Measurements from ENCODE around the gene ANGPTL4. TPM values are rescaled to one million over a fixed set of nuclear protein-coding genes. Genes with fewer than 3 reads are reported as not detected.

ANGPTL4 gene
- total and polyA plus RNA-seq, 2 of the 13 experiments (the other 11 are each of a cell fraction or from before 2014, with no cell fraction given) = 0.80 to 21.7 TPM

DNA sequence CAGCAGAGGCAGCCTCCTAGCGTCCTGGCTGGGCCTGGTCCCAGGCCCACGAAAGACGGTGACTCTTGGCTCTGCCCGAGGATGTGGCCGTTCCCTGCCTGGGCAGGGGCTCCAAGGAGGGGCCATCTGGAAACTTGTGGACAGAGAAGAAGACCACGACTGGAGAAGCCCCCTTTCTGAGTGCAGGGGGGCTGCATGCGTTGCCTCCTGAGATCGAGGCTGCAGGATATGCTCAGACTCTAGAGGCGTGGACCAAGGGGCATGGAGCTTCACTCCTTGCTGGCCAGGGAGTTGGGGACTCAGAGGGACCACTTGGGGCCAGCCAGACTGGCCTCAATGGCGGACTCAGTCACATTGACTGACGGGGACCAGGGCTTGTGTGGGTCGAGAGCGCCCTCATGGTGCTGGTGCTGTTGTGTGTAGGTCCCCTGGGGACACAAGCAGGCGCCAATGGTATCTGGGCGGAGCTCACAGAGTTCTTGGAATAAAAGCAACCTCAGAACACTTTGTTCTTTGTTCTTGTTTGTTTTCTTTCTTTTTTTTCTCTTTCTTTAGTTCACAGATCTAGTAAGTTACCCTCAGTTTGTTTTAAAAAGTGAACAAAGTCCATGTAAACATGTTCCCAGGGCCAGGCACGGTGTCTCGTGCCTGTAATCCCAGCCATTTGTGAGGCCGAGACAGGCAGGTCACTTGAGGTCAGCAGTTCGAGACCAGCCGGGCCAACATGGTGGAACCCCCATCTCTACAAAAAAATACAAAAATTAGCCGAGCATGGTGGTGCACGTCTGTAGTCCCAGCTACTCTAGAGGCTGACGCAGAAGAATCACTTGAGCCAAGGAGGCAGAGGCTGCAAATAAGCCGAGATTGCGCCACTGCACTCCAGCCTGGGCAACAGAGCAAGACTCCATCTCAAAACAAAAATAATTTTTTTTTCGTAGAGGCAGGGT is 10.2 kb downstream of the ANGPTL4 start (continued):
- TF ChIP-seq, protein P1, sequence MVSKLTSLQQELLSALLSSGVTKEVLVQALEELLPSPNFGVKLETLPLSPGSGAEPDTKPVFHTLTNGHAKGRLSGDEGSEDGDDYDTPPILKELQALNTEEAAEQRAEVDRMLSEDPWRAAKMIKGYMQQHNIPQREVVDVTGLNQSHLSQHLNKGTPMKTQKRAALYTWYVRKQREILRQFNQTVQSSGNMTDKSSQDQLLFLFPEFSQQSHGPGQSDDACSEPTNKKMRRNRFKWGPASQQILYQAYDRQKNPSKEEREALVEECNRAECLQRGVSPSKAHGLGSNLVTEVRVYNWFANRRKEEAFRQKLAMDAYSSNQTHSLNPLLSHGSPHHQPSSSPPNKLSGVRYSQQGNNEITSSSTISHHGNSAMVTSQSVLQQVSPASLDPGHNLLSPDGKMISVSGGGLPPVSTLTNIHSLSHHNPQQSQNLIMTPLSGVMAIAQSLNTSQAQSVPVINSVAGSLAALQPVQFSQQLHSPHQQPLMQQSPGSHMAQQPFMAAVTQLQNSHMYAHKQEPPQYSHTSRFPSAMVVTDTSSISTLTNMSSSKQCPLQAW (CRISPR knock-in tag; IDR thresholded peaks at IDR 0.05) = peak; percentile 87
- TF ChIP-seq PCBP1 (IDR thresholded peaks at IDR 0.05; ENCODE audit: borderline replicate concordance, low read depth, low read length) (no peak), ZMYM2 (CRISPR knock-in tag; IDR thresholded peaks at IDR 0.05) (peak; percentile 99), MYNN (CRISPR knock-in tag; IDR thresholded peaks at IDR 0.05; ENCODE audit: low read depth) (no peak), AGO1 (IDR thresholded peaks at IDR 0.05; ENCODE audit: low read depth, low read length, poor library complexity, severe bottlenecking) (no peak), ZNF20 (CRISPR knock-in tag; IDR thresholded peaks at IDR 0.05) (no peak), ZNF484 (CRISPR knock-in tag; IDR thresholded peaks at IDR 0.05; ENCODE audit: borderline replicate concordance, low read depth) (peak; percentile 98; the same call in 1 of the 2 replicates), FOXK1 (CRISPR knock-in tag; IDR thresholded peaks at IDR 0.05; ENCODE audit: borderline replicate concordance, low read depth) (peak; percentile 96), ZNF547 (CRISPR knock-in tag; IDR thresholded peaks at IDR 0.05) (0 out of 2 replicates have a peak, but pooled peaks have one; percentile 36), ZMYM4 (CRISPR knock-in tag; IDR thresholded peaks at IDR 0.05) (peak; percentile 73), CC2D1A (CRISPR knock-in tag; IDR thresholded peaks at IDR 0.05) (no peak), ZNF335 (CRISPR knock-in tag; IDR thresholded peaks at IDR 0.05) (0 out of 2 replicates have a peak, but pooled peaks have one; percentile 53), HIC2 (CRISPR knock-in tag; IDR thresholded peaks at IDR 0.05; ENCODE audit: low read depth) (no peak), ZNF451 (CRISPR knock-in tag; IDR thresholded peaks at IDR 0.05) (no peak), ARNTL (CRISPR knock-in tag; IDR thresholded peaks at IDR 0.05) (peak; percentile 92), ZFYVE20 (CRISPR knock-in tag; IDR thresholded peaks at IDR 0.05; ENCODE audit: borderline replicate concordance, low read depth) (no peak), GPN1 (CRISPR knock-in tag; IDR thresholded peaks at IDR 0.05; ENCODE audit: borderline replicate concordance) (no peak), RBM39 (IDR thresholded peaks at IDR 0.05; ENCODE audit: low read depth, low read length, poor library complexity, severe bottlenecking) (no peak), ZNF709 (CRISPR knock-in tag; IDR thresholded peaks at IDR 0.05) (peak; percentile 82; the same call in 1 of the 2 replicates)
- TF ChIP-seq, protein P2, sequence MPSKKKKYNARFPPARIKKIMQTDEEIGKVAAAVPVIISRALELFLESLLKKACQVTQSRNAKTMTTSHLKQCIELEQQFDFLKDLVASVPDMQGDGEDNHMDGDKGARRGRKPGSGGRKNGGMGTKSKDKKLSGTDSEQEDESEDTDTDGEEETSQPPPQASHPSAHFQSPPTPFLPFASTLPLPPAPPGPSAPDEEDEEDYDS (CRISPR knock-in tag; IDR thresholded peaks at IDR 0.05) = peak; percentile 37; the same call in 1 of the 2 replicates
- TF ChIP-seq, protein P3, sequence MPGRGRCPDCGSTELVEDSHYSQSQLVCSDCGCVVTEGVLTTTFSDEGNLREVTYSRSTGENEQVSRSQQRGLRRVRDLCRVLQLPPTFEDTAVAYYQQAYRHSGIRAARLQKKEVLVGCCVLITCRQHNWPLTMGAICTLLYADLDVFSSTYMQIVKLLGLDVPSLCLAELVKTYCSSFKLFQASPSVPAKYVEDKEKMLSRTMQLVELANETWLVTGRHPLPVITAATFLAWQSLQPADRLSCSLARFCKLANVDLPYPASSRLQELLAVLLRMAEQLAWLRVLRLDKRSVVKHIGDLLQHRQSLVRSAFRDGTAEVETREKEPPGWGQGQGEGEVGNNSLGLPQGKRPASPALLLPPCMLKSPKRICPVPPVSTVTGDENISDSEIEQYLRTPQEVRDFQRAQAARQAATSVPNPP (CRISPR knock-in tag; IDR thresholded peaks at IDR 0.05) = no peak
- TF ChIP-seq, protein P4, sequence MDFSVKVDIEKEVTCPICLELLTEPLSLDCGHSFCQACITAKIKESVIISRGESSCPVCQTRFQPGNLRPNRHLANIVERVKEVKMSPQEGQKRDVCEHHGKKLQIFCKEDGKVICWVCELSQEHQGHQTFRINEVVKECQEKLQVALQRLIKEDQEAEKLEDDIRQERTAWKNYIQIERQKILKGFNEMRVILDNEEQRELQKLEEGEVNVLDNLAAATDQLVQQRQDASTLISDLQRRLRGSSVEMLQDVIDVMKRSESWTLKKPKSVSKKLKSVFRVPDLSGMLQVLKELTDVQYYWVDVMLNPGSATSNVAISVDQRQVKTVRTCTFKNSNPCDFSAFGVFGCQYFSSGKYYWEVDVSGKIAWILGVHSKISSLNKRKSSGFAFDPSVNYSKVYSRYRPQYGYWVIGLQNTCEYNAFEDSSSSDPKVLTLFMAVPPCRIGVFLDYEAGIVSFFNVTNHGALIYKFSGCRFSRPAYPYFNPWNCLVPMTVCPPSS (IDR thresholded peaks at IDR 0.05) = no peak
